OCI-LY7 (cell line): ENCODE data around the gene PTGER2. TPM values are rescaled to one million over a fixed set of nuclear protein-coding genes. Genes with fewer than 3 reads are reported as not detected.

Experiments used
- BruUV-seq: library from RNA; stranded (reverse); fragments of 400-500 nt; replicated peaks from 2 replicates; lab custom pipeline; 2021; lab: Mats Ljungman, UMichigan
- CTCF ChIA-PET: fragments of 300-600 bp; sonication (Branson Sonifier 250); formaldehyde crosslinking; loops from one replicate; lab custom pipeline; 2022; ENCODE audit warnings: antibody characterized with exemption; ENCODE audit not compliant: unreplicated experiment; lab: Charles Lee
- POLR2A ChIA-PET: fragments of 300-600 bp; sonication (Branson Sonifier 250); formaldehyde crosslinking; loops from one replicate; lab custom pipeline; 2022; ENCODE audit warnings: antibody characterized with exemption; lab: Charles Lee
- DNase-seq: peaks from one replicate; pipeline ENCODE4 v3.0.0-alpha.2; 2015; ENCODE audit warnings: low spot score
- H2AFZ ChIP-seq: fragments of 200-600 bp; sonication (generic), shearing (Covaris generic); 2 replicates; pipeline ENCODE4 v1.6.1; 2014; ENCODE audit warnings: mild to moderate bottlenecking, antibody characterized with exemption, low read length, moderate library complexity
- H3K27ac ChIP-seq: fragments of 200-600 bp; sonication (generic); 2 replicates; pipeline ENCODE4 v1.5.1; 2014; ENCODE audit warnings: mixed run types, low read depth, mild to moderate bottlenecking, moderate library complexity, low read length, inconsistent platforms; ENCODE audit not compliant: poor library complexity, severe bottlenecking
- H3K36me3 ChIP-seq: fragments of 200-600 bp; sonication (generic); 2 replicates; pipeline ENCODE4 v1.6.1; 2014; ENCODE audit warnings: mild to moderate bottlenecking, antibody characterized with exemption, low read length, moderate library complexity, mixed read lengths; ENCODE audit not compliant: insufficient read depth
- H3K4me1 ChIP-seq: fragments of 200-600 bp; sonication (generic); 2 replicates; pipeline ENCODE4 v1.5.1; 2014; ENCODE audit warnings: mild to moderate bottlenecking, low read length; ENCODE audit not compliant: insufficient read depth, poor library complexity, severe bottlenecking
- H3K4me2 ChIP-seq: fragments of 200-600 bp; sonication (generic); 2 replicates; pipeline ENCODE4 v1.6.1; 2014; ENCODE audit warnings: mild to moderate bottlenecking, low read length
- H3K4me3 ChIP-seq: fragments of 200-600 bp; sonication (generic); 2 replicates; pipeline ENCODE4 v1.5.1; 2014; ENCODE audit warnings: mild to moderate bottlenecking, low read depth, low read length; ENCODE audit not compliant: poor library complexity, severe bottlenecking
- H3K79me2 ChIP-seq: fragments of 200-600 bp; sonication (generic); 2 replicates; pipeline ENCODE4 v1.6.1; 2016; ENCODE audit warnings: low read depth, mild to moderate bottlenecking, low read length, moderate library complexity, mixed read lengths; ENCODE audit not compliant: insufficient read depth
- H3K9me2 ChIP-seq: fragments of 200-600 bp; sonication (generic); 2 replicates; pipeline ENCODE4 v1.6.1; 2016; ENCODE audit warnings: mild to moderate bottlenecking, low read length, mixed read lengths; ENCODE audit not compliant: insufficient read depth
- H3K9me3 ChIP-seq: fragments of 200-600 bp; sonication (generic); 2 replicates; pipeline ENCODE4 v1.6.1; 2014; ENCODE audit warnings: mild to moderate bottlenecking, mixed run types, low read length, mixed read lengths
- H4K20me1 ChIP-seq: fragments of 200-600 bp; sonication (generic); 2 replicates; pipeline ENCODE4 v1.6.1; 2014; ENCODE audit warnings: mild to moderate bottlenecking, antibody characterized with exemption, low read length, moderate library complexity, mixed read lengths; ENCODE audit not compliant: insufficient read depth
- CTCF ChIP-seq: fragments of 200-600 bp; sonication (generic); conservative IDR thresholded peaks from 2 replicates; pipeline ENCODE4 v1.5.1; 2014; ENCODE audit warnings: mild to moderate bottlenecking, antibody characterized with exemption, low read length, moderate library complexity, mixed read lengths
- EZH2phosphoT487 ChIP-seq: fragments of 200-600 bp; sonication (generic); IDR thresholded peaks from 2 replicates; pipeline ENCODE4 v1.6.1; 2018; ENCODE audit warnings: low read depth, borderline replicate concordance, mild to moderate bottlenecking, mixed run types, antibody characterized with exemption, low read length, moderate library complexity, mixed read lengths
- intact Hi-C: fragments of 100-400 bp; cut with micrococcal nuclease; formaldehyde crosslinking; loops from one replicate; pipeline ENCODE4 v1.10.0; 2022; ENCODE audit not compliant: unreplicated experiment
- total RNA-seq, 2 experiments: library from RNA; depleted of rRNA in 1 of 2; stranded (reverse); fragments of >200 nt in 1 of 2; shearing (Covaris generic) in 1 of 2; gene quantifications; 2 replicates each; pipeline ENCODE4 v1.2.3, GENCODE V29; 2014 to 2022

Gene PTGER2
- total RNA-seq, 2 experiments from 2014 or later: not detected

- H2AFZ ChIP-seq: no peak overlapping the region
- POLR2A ChIA-PET: interaction anchor here (0.6 to 1.5 kb wide), 2 partner anchors 8 to 150 kb away, joined by 4 to 5 read pairs; no protein-coding TSS in a partner anchor
- TF ChIP-seq CTCF (no peak), EZH2phosphoT487 (no peak)
- H3K4me1 ChIP-seq: peaks cover 5% of the 10 kb centered on the region
- H3K36me3 ChIP-seq: no peaks in the 10 kb centered on the region
- no peaks in the 10 kb centered on the region for H4K20me1 ChIP-seq
- BruUV-seq: no TSS peak
- H3K4me3 ChIP-seq: no peak overlapping the region
- no peaks in the 10 kb centered on the region for H3K79me2 ChIP-seq
- CTCF ChIA-PET: no interaction called here
- intact Hi-C loops: no loop called here
- DNase-seq: no peak
- H3K9me3 ChIP-seq: no peaks in the 10 kb centered on the region
- no peak overlapping the region for H3K4me2 ChIP-seq
- no peaks in the 10 kb centered on the region for H3K9me2 ChIP-seq
- H3K27ac ChIP-seq: no peak overlapping the region
These were observed 3.6 kb upstream of the PTGER2 start for GRCh38 chr14:52310541-52310940.

GRCh38 chr14:52312931-52313355 lies 1.2 kb upstream of the PTGER2 start:
- Histone ChIP-seq H3K9me2 (no peaks in the 10 kb centered on the region), H3K36me3 (no peaks in the 10 kb centered on the region), H4K20me1 (no peaks in the 10 kb centered on the region), H3K4me3 (no peak overlapping the region), H3K4me1 (peaks cover 5% of the 10 kb centered on the region), H3K27ac (no peak overlapping the region), H2AFZ (no peak overlapping the region), H3K9me3 (no peaks in the 10 kb centered on the region), H3K79me2 (no peaks in the 10 kb centered on the region), H3K4me2 (no peak overlapping the region)
- intact Hi-C loops: no loop called here
- CTCF ChIA-PET: no interaction called here
- no TSS peak for BruUV-seq
- no peak for DNase-seq
- POLR2A ChIA-PET: interaction anchor here (0.6 kb wide), 1 partner anchor 13 kb away, joined by 7 read pairs; no protein-coding TSS in a partner anchor
- TF ChIP-seq EZH2phosphoT487 (no peak), CTCF (no peak)

GRCh38 chr14:52313462-52313861 lies 650 bp upstream of the PTGER2 start:
- intact Hi-C loops: no loop called here
- Histone ChIP-seq H3K9me3 (no peaks in the 10 kb centered on the region), H3K4me1 (peaks cover 5% of the 10 kb centered on the region), H3K9me2 (no peaks in the 10 kb centered on the region), H3K79me2 (no peaks in the 10 kb centered on the region), H4K20me1 (no peaks in the 10 kb centered on the region), H3K4me3 (no peak overlapping the region), H3K36me3 (no peaks in the 10 kb centered on the region), H3K4me2 (no peak overlapping the region), H2AFZ (no peak overlapping the region), H3K27ac (no peak overlapping the region)
- ChIA-PET CTCF (no interaction called here), POLR2A (no interaction called here)
- TF ChIP-seq EZH2phosphoT487 (no peak), CTCF (no peak)
- no peak for DNase-seq
- no TSS peak for BruUV-seq
